GM19238 (cell line): ENCODE results near the gene TCEAL4.

Experiments
- DNase-seq: peaks from one replicate; pipeline ENCODE4 v3.0.0; 2011; ENCODE audit warnings: low spot score; ENCODE audit not compliant: insufficient read length

Gene TCEAL4

DNA sequence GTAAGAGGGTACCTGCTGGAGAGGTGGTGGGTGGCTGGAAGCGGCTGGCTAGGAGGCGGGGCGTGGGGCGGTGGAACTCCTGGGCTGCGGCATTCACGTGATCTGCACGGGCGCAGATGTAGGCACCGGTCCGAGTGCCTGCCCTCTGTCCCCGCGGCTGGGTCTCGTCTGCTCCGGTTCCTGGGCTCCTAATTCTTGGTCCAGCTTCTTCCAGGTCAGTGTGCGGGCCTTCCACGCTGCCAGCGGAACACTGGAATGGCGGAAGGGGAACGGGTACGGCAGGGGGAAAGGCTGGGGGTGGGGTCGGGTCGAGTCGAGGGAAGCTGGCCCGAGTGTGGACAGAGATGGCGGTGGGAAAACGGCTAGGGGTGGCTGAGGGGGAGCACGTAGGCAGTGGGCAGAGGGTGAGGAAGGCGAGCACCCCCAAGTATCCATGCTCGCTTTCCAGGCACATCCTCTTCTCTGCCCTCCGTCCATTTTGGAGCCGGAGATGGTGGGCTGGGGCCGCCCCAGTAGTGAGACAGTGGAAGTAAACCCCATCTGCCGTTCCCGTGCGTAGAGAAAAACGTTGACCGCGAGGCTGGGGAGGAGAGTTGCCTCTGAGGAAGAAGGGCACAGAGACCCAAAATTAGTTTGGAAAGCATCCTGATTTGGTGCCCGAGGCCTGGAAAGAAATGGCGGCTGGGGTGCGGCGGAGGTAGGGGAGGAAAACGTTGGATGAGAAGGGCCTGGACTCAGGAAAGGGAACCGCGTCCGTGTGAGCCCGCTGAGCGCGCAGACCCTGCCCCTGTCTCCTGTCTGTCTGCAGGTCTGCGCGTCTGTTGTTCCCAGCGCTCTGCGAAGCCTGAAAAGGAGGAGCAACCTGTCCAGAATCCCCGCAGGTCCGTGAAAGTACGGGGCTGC is at the start of gene TCEAL4:
TSS of gene TCEAL4 (plus strand) at position 105 of the 903 bp plus-strand sequence. CDS start 1,161 bp downstream, outside the sequence.
- peak; percentile 20 for DNase-seq

DNA sequence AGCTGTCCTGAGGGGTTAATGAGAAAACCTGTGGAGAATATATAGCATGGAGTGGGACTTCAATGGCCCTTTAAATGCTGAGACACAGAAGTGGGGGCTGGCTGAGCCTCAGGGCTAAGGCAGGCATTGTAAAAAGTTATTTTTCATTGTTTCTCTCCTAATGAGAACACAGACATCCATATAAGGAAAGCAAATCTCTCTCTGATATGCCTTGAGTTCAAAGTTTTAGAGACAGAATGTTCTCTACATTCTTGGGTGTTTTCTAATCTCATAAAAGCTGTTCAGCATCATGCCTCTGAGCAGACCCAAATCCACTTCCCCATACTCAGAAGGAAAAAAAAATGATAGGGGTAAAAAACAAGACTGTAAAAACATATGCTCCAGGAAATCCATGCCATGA is 49.2 kb upstream of the TCEAL4 start:
- DNase-seq: no peak

DNA sequence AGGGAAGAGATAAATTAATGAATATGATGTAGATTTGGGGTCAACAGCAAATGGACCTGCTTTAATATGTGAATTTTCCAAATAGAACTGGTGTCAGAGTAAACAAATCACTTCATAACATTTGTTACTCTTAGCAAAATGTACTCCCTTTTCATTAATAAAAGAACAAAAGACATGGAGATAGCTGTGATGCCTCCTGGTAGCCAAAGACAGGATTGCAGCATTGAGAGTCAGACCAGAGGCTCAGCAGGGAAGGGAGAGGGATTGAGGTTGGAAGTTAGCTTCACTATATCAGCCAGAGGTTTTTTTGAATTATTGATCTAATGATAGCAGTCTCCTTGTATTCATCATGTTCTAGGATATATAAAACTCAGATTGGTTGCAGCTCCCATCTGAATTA is 48.6 kb upstream of the TCEAL4 start:
- DNase-seq: no peak

DNA sequence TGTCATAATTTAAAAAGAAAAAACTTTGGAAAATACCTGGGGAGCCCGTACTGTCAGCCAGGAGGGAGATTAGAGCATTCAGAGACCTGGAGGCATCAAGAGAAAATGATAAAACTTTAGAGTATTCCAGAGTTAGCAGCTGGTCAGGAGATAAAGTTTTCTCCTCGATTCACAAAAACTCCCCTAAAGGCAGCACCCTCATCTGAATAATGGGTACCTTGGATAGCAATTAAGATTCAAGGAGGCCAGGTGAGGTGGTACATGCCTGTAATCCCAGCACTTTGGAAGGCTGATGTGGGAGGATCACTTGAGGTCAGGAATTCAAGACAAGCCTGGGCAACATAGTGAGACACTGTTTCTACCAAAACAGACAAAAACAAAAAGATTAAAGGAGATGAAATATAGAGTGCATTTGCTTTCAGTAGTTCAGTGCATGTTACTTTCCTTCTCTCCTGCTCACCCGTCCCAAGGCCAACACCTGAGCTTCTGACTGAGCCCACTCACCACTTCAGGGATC is 47.4 kb upstream of the TCEAL4 start:
- DNase-seq: no peak

DNA sequence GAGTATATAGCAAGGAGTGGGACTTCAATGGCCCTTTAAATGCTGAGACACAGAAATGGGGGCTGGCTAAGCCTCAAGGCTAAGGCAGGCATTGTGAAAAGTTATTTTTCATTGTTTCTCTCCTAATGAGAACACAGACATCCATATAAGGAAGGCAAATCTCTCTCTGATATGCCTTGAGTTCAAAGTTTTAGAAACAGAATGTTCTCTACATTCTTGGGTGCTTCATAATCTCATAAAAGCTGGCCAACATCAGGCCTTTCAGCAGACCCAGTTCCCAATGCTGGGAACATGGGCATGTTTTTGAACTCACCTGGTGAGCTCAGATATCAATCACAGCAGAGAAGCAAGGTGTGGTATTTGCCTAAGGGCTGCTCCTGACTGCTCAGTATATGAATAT is 46.6 kb upstream of the TCEAL4 start:
- no peak for DNase-seq

DNA sequence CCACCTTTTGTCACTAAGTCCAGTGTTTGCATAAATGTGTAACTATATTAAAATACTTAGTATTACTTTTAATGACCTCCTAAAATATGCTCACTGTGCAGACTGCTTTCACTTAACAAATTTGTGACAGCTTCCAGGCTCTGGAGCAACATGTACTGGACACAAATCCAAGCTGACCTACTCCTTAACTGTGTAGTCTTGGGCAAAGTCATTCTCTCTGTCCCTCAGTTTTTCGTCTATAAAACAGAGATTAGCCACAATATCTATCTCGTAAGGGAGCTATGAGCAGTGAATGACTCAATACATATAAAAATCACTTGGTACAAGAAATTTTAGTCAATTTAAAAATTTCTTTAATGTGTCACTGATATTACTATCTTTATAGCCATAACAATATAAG is 45.6 kb upstream of the TCEAL4 start:
- no peak for DNase-seq

DNA sequence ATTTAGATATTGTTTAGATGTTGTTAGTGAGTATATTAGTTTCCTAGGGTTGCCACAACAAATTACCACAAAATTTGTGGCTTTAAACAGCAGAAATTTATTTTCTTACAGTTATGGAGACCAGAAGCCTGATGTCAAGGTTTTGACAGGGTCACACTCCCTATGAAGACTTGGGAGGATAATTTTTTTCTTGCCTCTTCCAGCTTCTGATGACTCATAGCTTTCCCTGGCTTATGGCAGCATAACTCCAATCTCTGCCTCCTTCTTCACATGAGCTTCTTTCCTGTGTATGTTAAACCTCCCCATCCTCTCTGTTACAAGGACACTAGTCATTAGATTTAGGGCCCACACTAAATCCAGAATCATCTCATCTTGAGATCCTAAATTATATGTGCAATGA is 45.2 kb upstream of the TCEAL4 start:
- no peak for DNase-seq

DNA sequence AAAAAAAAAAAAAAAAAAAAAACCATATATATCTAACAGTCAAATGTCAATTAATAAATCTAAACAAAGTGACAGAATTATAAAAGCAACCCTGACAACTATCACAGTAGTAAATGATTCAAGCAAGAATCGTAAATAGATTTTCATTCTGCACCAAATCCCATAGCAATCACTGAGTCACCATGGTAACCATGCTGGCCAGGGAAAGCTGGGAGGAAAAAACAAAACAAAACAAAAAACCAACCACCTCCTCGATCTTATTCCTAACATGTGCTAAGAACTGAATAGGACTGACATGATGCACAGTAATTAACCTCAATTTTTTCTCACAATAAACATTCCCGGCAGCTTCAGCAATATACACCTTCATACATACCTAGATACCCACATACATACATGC is 35.4 kb upstream of the TCEAL4 start:
- no peak for DNase-seq

DNA sequence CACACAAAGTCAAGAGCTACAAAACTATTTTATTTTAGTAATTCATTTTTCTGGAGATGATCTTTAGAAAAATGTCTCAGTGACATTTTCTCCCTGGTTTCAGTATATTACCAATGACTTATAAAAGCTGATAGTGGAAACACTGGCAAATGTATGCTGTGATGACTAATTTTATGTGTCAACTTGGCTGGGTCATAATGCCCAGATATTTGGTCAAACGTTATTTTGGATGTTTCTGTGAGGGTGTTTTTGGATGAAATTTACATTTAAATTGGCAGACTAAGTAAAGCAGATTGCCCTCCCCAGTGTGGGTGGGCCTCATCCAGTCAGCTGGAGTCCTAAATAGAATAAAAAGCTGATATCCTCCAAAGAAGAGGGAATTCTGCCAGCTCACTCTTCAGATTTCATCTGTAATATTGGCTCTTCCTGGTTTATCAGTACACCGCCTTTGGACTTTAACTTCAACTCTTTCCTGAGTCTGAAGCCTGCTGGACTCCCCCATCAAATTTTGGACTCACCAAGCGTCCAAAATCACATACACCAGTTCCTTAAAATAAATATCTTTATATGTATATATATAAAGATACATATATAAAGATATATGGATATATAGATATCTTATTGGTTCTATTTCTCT is 34.8 kb upstream of the TCEAL4 start:
- DNase-seq: no peak

DNA sequence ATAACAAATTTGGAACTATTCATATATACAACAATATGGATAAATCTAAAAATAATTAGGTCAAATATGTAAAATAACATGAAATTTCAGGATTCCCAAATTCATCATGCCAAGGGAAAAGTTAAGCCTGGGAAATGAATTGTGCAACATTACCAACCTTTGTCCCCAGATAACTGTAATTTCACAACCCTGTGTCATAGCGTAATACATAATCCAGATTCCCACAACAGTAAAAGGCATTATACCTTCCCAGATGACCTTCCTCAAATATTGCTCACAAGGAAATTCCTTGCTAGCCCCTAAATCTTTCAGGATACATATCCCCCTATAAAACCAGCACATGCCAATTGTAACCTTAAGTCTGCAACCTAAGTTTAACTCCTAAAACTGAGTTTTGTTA is 33.1 kb upstream of the TCEAL4 start:
- DNase-seq: no peak

DNA sequence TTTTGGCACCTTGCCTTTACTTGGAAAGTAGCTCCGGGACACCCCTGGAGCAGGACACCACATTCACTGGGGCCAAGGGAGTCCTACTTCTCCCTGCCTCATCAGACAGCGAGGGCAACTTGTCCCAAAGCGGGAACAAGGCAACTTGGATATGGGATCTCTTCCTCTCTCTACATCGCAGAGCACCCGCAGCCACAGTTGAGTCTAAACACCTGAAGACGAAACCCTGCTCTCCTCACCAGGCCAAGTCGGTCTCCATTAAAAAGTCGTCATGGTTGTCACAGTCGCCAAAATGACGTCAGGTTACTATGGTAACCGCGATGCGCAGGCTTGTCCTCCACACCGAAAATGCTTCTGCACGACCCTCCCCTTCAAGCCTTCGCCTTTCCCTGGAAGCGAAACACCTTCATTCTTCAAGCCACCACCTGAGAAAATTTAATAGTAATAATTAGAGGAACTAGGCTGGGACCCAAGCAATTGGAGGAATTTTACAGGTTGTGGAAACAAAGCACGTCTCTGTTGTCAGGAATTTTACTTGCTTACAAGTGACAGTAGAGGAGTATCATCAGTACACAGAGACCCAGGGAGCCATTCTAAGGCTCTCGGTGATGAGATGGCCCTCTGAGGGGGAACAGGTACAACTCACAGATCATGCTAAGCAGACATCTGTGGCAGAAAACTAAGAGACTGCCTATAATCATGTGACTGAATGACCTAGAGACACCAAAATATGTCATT is 30.5 kb upstream of the TCEAL4 start:
- DNase-seq: peak; percentile 12

DNA sequence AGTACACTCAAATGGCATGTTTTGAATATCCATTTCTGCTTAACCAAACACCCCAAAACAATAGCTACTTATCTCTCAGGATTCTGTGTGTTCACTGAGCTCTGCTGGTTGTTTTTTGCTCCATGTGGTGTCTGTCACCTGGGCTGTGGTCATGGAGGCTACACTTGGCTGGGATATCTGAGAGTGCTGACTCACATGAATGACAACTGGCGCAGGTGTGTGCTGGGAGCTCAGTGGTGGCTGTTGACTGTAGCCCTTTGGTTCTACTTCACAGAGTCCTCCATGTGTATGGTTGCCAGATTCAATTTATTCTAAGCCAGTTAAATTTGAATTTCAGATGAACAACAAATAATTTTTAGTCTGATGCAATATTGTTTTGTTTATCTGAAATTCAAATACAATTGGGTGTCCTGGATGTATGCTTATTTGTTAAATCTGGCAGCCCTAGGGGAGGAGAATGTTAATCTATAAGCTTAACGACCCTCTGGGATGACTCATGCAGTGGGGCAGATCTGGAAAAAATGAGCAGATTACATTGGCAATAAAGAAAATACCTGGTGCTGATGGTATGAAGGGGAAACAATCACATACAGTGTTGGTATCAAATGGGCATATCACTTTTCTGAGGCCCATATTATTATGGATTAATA is 28.2 kb upstream of the TCEAL4 start:
- no peak for DNase-seq

DNA sequence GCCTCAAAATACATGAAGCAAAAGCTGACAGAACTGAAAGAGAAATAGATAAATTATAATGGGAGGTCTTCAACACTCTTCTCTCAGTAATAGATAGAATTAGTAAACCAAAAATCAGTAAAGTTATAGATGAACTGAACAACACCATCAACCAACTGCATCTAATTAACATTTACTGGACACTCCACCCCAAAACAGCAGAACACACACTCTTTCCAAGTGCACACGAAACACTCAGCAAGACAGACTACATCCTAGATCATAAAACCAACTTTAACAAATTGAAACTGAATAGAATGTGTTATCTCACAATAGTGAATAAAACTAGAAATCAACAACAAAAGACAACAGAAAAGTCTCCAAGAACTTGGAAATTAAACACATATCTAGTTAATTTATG is 25.1 kb upstream of the TCEAL4 start:
- DNase-seq: no peak

DNA sequence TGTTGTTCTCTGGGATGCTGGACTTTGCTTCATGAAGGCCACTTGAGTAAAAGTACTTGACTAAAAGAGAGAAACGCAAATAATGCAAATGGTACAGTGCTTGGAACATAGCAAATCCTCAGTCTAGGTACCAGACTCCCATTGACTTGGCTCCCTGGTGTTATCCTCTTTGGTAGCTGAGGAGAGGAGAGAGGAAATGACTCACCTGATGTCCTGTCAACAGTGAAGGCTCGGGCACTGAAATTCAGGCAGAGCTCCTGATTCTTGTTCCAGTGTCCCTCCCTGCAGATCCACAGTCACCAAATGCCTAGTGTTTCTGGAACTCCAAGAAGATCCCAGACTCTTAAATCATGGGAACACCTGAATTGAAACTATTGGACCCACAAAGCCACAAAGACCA is 22.5 kb upstream of the TCEAL4 start:
- no peak for DNase-seq

DNA sequence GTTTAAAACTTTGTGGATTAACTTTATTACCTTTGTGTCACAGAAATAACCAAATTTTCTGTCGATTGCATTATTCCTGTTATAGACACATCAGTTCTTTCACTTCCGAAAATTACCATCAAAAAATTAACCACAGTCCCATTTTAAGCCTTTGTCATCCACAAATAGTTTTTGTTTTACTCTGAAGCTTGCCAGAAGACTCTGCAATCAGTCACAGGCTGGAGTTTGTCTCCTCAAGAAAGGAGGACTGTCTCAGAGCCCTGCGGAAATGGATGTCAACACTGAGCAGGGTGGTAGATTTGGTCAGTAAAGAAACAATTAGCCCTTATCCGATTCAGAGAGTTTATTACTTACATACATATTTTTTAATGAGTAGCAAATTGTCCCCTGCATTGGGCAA is 20.1 kb upstream of the TCEAL4 start:
- no peak for DNase-seq

DNA sequence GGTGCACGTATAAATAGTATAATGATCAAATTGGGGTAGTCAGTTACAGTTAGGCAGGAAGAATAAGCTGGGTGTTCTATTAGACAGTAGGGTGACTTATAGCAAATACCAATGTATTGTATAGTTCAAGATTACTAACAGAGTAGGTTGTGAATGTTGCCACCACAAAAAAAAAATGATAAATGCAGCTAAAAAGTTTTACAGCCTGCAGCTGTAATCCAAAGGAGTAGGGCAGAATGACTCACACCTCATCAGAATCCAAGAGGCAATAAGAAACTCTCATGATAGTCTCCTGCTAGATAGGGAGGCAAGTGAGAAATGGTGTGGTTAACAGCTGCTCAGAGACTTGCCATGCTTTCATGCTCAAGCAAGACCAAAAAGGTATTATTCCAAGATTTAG is 19.6 kb upstream of the TCEAL4 start:
- no peak for DNase-seq

DNA sequence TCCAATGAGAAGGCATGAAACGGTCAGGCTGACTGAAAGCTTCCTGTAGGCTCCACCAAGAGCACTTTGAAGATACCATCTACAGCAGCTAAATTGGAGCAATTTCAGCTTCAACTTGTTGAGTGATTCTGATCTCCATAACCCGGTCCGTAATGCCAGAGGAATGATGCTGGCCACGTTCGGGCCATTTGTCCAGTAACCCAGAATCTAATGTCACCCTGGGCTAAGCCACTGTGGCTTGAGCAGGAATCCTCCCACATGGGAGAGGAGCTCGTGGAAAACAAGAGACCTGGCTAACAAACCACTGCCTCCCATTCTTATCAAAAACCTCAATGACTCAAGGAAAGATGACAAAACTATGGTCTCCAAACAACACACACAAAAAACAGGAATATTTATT is 14.2 kb upstream of the TCEAL4 start:
- no peak for DNase-seq

DNA sequence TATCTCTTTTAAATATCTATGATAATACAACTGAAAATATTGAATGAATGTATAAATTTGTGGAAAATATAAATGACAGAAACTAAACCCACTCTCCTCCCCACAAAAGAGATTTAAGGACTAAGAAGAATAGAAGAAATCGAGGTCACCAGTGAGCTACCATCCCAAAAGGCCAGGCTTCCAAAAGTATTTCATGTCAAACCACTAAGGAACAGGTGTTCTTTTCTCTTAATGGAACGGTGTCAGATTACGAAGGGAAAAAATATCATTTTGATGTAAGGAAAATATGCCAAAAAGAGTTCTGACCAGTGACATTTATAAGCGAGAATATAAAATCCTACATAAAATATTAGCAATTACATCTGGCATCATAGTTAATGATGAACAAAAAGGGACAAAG is 13.6 kb upstream of the TCEAL4 start:
- no peak for DNase-seq

DNA sequence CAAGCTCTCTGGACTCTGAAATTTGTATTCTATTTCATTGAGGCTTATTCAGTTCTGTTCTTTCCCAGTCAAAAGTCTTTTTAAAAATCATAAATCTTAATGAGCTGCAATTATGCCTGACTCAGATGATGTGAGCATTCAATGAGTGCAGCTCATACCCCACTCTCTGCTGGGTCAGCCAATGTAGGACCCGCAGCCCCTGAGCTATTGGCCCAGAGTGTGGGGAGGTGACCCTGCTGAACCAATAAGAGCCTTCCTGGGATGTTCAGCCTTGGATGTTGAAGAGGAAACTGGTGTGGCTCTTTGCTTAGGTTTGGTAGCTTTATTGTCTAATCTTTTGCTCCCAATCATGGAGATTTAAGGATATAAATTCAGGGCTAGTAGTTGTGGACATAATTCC is 12.1 kb upstream of the TCEAL4 start:
- DNase-seq: no peak

DNA sequence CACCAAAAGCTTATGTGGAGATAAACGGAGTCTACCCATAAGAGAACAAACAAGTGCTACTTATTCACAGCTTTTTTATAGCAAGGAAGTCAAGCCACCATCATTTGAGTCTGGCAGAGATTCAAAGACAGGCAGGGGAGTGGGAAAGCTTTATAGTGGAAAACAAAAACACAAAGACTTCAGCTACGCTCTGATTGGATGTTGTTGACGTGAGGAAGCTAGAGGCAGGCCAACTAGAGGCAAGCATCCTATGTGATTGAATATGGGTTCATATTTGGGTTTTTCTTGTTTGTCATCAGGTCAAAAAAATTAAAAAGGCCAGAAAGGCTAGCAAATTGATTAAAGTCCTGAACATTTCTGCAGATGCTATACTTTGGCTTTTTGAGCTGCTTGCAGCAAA is 719 bp upstream of the TCEAL4 start:
- no peak for DNase-seq

DNA sequence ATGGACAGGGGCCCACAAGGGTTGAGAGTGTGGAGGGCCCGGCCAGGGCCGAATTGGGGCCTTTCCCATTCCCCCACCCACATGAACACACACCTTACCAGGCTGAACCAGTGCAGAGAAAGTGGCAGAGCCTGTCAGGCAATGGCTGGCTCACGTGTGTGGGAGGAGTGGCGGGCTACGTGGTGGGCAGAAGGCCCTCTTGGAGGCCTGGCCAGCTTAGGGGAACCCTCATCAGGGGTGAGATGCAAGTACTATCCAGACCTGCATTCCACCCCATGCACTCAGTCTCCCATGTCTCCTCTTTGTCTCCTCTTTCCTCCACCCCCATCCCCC is 965 bp downstream of the TCEAL4 start:
- DNase-seq: no peak

DNA sequence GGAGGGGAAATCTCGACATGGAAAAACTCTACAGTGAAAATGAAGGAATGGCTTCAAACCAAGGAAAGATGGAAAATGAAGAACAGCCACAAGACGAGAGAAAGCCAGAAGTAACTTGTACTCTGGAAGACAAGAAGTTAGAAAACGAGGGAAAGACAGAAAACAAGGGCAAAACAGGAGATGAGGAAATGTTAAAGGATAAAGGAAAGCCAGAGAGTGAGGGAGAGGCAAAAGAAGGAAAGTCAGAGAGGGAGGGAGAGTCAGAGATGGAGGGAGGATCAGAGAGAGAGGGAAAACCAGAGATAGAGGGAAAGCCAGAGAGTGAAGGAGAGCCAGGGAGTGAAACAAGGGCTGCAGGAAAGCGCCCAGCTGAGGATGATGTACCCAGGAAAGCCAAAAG is 1.3 kb downstream of the TCEAL4 start:
- no peak for DNase-seq
